GM21737 (cell line): Measurements from ENCODE around the gene IFNA21.
"Not testable (repeated sequence)": the region's sequence is repeated elsewhere in the genome, so short reads cannot be mapped to it uniquely, and the experiment has no call there.

Source experiments
- ATAC-seq: cut with Tn5 transposase; IDR thresholded peaks from one replicate; pipeline ENCODE4 v1.9.1; 2021; ENCODE audit warnings: mild to moderate bottlenecking, moderate library complexity; ENCODE audit not compliant: unreplicated experiment

The IFNA21 gene

DNA sequence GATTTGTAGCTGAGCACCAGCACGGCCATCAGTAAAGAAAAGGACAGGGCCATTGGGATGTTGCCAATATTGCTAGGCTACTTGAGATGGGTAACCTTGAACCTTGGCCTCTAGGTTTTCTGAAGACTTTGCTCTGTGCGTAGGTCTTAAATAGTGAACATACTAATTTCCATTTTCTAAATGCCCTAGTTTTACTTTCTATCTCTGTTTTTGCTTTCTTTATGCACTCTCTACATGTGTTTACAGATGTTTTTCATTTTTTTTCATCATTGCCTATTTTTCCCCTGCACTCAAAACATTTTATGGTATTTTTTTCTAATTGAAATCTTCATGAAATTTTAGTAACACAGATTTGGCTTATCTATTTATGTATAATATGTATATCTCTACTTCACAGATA is at the start of gene IFNA21:
Gene IFNA21, minus strand, starts transcription at position 101 of the 400 bp plus-strand sequence. Its CDS starts 48 bp downstream, at position 53.
- ATAC-seq = not testable (repeated sequence)

DNA sequence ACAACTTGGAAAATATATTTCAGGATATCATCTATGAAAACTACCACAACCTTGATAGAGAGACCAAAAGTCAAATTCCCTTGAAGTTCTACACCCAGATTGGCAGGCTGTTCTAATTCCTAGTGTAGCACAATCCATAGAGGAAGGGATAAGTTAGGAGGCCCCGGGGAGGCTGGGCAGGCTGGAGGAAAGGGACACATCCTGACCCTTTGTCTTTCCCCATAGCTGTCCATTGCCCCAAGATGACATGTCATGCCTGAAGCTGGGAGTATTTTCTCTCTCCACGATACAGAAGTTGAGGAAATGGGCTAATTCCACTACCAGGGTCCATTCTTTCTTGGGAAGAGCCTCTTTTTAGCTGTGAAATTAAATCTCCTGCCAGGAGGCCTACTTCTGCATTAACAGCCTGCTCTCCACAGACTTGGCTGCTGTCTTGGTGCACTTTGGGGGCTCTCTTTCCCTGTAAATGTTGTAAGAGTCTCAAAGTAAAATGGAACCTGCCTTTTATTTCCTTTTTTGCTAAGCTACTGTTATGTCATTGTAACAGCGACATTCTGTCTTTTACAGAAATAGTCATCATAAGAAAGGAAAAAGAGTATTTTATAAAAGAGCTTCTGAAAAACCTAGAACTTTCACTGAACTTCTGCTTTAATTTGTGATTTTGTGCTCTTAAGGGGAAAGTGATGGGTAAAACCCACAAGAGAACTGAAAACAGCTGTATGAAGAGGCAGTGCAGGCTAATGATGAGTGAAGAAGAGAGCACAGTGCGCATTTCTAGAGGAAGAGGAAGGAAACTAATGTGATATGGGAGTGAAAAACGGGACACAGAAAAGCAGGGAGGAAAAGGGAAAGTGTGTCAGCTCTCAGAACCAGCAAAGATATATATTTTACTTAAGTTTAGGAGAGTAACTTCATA is 47.2 kb upstream of the IFNA21 start:
- ATAC-seq = not testable (repeated sequence)

DNA sequence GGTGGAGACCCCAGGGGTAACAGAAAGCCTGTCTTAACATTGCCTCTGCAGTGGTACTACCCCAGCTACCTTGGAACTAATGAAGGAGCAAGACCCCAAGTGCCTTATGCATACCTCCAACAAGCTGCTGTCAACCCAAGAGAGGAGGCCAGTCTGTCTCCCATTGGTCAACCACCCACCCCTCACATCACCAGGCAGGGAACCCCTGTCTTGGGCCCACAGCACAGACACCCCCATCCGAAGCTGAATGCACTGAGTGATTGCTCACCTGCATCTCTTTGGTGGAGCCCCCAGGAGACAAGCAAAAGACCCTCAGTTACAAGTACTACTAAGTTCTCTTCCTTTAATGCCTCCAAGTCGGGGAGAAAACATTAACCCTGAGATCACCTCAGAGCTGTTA is 45.7 kb upstream of the IFNA21 start:
- ATAC-seq = not testable (repeated sequence)

DNA sequence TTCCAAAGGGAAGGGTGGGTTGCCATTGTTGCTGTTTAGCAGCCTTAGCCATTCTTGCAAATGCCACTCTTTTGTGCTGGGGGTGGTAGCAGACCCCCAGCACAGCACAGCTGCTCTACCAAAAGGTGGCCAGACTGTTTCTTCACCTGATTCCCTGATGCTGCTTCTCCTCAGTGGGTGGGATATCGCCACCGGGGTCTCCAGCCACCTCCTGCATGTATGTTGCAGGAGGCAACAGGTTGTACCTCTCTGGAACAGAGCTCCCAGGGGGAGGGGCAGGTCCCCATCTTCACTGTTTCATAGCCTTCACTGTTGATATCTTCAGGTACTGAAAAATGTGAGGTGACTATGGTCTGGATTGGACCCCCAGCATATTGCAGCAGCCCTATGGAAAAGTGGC is 44.3 kb upstream of the IFNA21 start:
- not testable (repeated sequence) for ATAC-seq

DNA sequence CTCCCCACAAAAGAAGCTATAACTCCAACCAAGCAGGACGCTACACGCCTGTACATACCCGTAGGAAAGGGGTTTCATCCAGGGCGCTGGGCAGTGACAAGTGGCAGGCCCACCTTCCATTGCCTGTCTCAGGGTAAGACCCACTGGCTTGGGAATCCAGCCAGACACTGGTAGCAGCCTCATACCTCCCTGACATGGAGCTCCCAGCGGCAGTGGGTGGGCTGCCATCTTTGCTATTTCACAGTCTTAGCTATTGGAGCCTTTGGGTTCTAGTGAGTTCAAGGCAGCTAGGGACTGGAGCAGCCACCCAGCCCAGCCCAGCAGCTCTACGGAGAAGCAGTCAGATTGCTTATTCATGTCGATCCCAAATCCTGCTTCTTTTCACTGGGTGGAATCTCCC is 43.9 kb upstream of the IFNA21 start:
- ATAC-seq = no peak

DNA sequence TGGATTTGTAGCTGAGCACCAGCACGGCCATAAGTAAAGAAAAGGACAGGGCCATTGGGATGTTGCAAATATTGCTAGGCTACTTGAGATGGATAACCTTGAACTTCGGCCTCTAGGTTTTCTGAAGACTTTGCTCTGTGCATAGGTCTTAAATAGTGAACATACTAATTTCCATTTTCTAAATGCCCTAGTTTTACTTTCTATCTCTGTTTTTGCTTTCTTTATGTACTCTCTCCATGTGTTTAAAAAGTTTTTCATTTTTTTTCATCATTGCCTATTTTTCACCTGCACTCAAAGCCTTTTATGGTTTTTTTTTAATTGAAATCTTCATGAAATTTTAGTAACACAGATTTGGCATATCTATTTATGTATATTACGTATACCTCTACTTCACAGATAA is 40.6 kb upstream of the IFNA21 start, which contains the start of gene IFNA10:
Gene IFNA10, minus strand, starts transcription at position 101 of the 400 bp plus-strand sequence. Its CDS starts 46 bp downstream, at position 55.
- not testable (repeated sequence) for ATAC-seq

DNA sequence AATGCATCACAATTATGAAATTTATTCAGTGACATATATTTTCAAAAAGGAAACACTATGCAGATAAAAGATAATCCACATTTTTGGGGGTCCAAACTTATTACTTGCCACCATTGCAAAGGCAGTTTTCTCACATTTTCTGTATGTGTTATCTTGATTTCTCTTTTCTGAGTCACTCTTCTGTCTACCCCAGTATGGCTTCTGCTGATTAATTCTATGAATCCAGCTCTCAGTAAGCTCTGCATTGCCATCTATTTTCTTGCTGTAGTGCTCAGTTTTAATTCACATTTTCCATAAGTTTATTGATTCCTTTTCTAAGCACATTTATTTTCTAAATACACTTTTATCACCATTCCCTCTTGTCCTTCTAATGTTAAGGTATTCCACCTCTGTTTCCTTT is 38.7 kb upstream of the IFNA21 start:
- no peak for ATAC-seq

DNA sequence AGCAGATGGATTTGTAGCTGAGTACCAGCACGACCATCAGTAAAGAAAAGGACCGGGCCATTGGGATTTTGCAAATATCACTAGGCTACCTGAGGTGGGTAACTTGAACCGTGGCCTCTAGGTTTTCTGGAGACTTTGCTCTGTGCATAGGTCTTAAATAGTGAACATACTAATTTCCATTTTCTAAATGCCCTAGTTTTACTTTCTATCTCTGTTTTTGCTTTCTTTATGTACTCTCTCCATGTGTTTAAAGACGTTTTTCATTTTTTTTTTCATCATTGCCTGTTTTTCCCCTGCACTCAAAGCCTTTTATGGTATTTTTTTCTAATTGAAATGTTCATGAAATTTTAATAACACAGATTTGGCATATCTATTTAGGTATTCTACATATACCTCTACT is 35.6 kb upstream of the IFNA21 start, which contains the start of gene IFNA7:
Gene IFNA7, minus strand, starts transcription at position 101 of the 400 bp plus-strand sequence. Its CDS starts 40 bp downstream, at position 61.
- ATAC-seq = not testable (repeated sequence)

DNA sequence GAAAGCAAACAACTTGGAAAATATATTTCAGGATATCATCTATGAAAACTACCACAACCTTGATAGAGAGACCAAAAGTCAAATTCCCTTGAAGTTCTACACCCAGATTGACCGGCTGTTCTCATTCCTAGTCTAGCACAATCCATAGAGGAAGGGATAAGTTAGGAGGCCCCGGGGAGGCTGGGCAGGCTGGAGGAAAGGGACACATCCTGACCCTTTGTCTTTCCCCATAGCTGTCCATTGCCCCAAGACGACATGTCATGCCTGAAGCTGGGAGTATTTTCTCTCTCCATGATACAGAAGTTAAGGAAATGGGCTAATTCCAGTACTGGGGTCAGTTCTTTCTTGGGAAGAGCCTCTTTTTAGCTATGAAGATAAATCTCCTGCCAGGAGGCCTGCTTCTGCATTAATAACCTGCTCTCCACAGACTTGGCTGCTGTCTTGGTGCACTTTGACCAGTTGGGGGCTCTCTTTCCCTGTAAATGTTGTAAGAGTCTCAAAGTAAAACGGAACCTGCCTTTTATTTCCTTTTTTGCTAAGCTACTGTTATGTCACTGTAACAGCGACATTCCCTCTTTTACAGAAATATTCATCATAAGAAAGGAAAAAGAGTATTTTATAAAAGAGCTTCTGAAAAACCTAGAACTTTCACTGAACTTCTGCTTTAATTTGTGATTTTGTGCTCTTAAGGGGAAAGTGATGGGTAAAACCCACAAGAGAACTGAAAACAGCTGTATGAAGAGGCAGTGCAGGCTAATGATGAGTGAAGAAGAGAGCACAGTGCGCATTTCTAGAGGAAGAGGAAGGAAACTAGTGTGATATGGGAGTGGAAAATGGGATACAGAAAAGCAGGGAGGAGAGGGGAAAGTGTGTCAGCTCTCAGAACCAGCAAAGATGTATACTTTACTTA is 28.7 kb upstream of the IFNA21 start:
- ATAC-seq = peak; percentile 91

DNA sequence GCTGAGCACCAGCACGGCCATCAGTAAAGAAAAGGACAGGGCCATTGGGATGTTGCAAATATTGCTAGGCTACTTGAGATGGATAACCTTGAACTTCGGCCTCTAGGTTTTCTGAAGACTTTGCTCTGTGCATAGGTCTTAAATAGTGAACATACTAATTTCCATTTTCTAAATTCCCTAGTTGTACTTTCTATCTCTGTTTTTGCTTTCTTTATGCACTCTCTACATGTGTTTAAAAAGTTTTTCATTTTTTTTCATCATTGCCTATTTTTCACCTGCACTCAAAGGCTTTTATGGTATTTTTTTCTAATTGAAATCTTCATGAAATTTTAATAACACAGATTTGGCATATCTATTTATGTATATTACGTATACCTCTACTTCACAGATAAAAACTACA is 21.0 kb upstream of the IFNA21 start, which contains the start of gene IFNA4:
Gene IFNA4, minus strand, starts transcription at position 101 of the 400 bp plus-strand sequence. Its CDS starts 56 bp downstream, at position 45.
- not testable (repeated sequence) for ATAC-seq

DNA sequence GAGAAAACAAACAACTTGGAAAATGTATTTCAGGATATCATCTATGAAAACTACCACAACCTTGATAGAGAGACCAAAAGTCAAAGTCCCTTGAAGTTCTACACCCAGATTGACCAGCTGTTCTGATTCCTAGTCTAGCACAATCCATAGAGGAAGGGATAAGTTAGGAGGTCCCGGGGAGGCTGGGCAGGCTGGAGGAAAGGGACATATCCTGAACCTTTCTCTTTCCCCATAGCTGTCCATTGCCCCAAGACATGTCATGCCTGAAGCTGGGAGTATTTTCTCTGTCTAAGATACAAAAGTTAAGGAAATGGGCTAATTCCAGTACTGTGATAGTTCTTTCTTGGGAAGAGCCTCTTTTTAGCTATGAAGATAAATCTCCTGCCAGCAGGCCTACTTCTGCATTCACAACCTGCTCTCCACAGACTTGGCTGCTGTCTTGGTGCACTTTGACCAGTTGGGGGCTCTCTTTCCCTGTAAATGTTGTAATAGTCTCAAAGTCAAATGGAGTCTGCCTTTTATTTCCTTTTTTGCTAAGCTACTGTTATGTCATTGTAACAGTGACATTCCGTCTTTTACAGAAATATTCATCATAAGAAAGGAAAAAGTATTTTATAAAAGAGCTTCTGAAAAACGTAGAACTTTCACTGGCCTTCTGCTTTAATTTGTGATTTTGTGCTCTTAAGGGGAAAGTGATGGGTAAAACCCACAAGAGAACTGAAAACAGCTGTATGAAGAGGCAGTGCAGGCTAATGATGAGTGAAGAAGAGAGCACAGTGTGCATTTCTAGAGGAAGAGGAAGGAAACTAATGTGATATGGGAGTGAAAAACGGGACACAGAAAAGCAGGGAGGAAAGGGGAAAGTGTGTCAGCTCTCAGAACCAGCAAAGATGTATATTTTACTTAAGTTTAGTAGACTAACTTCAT is 16.6 kb upstream of the IFNA21 start:
- peak; percentile 88 for ATAC-seq

DNA sequence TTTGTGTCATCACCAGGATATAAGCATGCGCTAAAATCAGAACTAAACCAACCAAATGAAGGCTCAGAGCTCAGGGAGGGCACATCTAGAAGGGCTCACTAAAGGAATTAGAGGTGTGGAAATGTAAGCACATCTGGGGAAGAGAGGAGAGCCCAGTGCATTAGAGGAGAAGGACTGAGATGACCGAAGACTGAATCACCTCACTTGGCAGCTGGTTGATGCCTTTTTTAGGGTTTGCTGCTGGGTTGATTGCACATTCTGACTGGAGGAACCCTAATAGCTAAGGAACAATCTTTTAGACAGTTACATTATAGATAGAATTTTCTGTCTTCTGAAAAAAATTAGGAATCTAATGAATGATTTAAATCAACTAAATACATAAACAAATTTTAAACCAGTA is 8.2 kb upstream of the IFNA21 start:
- ATAC-seq = no peak

DNA sequence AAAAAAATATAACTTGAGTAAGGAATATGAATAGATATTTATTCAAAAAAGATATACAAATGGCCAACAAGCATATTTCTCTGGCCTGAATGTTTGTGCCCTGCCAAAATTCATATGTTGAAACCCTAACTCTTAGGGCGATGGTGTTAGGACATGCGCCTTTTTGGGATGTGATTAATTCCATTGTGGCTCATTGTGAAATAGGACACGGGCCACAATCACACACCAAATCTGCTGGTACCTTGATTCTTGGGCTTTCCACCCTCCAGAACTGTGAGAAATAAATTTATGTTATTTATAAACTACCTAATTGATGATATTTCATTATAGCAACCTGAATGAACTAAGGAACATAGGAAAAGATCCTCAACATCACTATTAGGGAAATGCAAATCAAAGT is 5.7 kb upstream of the IFNA21 start:
- no peak for ATAC-seq

DNA sequence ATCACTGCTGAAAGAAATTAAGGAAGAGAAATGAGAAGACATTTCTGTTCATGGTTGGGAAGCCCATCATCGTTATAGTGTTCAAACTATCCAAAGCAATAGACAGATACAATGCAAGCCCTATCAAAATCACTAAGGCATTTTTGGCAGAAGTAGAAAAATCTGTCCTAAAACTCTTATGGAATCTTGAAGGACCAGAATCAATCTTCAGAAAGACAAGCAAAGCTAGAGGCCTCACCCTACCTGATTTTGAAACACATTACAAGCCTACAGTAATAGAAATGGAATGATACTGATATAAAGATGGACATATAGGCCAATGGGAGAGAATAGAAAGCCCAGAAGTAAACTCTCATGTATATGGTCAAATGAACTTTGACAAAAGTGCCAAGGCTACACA is 4.9 kb upstream of the IFNA21 start:
- ATAC-seq = no peak

DNA sequence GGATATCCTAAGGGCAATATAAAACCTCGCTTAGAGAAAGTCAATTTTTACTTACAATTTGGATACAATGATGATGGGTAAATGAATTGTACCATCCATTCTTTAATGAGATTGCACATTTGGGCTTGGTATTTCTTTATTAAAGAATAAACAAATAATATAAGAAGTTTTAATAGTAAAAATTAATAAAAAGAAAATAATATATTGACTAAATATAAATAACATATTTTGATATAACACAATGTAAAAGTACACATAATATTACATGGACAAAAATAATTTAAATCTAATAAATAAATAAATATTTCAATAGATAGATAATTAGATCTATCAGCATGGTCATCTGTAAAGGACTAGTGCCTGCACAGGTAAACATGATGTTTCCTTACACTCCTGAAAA is 944 bp downstream of the IFNA21 start:
- ATAC-seq = no peak

DNA sequence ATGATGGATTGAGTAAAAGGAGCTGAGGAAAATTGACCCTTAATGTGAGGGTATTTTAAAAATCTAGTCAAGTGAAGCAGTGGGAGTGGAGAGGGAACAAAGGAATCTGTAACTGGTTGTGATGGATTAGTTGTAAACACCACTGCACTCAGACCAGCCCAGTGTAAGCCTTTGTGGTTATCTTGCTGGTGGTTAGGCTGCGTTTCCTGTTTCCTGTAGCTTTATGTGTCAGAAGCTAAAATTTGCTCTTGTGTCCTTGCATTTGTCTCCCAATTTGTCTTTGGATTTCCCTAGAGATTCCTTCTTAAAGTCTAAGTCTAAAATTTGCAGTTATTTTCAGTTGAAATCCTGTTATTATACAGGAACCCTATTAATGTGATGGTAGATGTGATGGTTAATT is 6.3 kb downstream of the IFNA21 start:
- ATAC-seq = peak; percentile 84

DNA sequence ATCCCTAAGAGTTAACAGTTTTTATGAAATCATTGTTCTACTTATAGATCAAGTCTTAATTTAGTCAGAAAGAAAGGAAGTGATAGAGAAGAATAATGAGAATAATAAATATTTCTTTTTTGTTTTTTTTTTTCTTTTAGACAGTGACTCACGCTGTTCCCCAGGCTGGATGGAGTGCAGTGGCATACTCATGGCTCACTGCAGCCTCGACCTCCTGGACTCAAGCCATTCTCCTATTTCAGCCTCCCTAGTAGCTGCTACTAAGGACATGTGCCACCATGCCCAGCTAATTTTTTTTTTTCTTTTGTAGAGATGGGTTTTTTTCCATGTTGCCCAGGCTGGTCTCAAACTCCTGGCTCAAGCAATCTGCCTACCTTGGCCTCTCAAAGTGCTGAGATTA is 11.0 kb downstream of the IFNA21 start:
- no peak for ATAC-seq

DNA sequence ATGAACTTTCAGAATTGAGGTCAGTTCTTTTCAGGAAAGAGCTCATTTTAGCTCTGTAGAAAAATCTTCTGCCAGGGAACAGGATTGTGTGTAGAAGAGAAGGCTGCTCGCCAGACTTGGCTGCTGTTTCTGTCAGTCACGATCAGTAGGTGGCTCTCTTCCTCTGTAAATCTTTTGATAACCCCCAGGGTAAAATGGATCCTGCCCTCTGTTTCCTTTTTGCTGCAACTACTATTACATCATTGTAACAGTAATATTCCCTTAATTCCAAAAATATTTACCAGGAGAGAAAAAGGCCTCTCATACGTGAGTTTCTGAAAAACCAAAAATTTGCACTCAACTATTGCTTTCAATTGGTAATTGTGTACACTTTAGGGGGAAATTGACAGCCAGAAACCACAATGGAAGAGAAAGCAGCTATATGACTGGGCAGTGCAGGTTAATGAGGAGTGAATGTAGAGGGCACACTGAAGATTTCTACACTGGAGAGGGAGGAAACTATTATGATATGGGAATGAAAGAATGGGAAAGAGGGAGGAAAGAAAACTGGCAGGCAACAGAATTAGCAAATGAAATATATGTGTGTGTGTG is 12.3 kb downstream of the IFNA21 start:
- ATAC-seq = peak; percentile 92

DNA sequence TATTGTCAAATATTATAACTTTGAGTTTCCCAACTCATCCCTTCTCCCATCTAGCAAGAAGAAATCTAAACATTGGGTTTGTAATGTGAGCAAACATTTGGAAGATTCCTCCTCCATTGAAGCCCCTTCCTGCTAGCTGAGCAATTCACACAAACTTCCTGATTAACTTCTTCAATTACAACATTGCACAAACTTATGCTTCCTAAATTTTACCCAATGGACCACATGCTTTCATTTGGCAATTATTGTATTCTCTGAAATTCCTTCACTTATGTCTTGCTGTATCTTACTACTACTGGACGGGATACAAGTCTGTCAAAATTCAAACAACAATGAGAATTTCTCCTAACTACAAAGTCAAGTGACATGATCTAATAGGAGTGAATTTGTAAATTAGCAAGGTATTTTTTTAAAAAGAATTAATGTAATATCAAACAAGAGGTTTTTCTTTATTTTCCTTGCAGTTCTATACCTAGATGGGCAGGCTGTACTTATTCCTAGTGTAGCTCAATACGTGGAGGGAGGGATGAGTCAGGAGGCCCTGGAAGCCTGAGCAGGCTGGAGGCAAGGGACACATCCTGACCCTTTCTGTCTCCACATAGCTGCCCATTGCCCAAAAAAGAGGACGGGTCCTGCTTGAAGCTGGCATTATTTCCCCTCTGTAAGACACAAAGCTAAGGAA is 13.0 kb downstream of the IFNA21 start:
- ATAC-seq = peak; percentile 34
